GM19372 (cell line): Measurements from ENCODE around the gene CFAP251.

Experiments used
- ATAC-seq: cut with Tn5 transposase; IDR thresholded peaks from one replicate; pipeline ENCODE4 v1.9.1; 2021; ENCODE audit warnings: mild to moderate bottlenecking, low read depth, moderate library complexity; ENCODE audit not compliant: unreplicated experiment

The CFAP251 gene

DNA sequence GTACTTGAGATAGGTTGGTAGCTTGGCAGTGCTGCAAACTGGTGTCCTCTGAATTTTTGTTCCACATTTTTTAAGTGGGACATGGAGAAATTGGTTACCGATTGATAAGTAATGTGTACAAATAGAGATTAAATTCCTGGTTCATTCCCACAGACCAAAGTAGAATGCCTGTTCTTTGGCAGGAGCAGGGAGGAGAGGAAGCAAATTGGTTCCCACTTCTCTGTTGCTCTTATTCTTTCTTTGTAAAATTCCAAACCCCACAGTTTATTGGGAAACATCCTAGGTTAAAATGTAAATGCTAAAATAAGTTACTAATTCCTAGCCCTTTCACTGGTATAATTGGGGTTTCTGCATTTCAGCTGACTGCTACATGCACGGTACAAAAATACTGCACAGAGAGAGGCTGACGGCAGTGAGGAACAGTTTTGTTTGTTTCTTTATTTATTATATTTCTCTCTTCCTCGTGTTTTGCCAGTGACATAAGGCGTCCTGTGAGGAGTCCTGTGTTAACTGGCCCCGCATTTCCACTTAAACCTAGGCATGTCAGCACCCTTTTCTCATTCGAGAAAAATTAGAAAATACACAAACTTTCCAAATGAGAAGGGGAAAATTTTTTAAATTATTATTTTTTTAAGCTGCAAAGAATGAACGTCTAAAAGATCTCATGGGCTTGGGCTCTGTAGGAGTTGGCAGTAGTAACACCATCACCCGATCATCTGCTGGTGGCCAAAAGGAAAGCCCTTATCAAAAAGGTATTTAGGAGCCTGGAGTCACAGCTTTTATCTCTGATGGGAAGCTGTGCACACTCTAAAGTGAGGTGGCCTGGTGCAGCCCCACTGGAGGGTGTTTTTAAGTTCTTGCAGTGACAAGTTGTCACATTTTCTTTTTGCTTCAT, 77.9 kb downstream of the CFAP251 start:
- no peak for ATAC-seq

DNA sequence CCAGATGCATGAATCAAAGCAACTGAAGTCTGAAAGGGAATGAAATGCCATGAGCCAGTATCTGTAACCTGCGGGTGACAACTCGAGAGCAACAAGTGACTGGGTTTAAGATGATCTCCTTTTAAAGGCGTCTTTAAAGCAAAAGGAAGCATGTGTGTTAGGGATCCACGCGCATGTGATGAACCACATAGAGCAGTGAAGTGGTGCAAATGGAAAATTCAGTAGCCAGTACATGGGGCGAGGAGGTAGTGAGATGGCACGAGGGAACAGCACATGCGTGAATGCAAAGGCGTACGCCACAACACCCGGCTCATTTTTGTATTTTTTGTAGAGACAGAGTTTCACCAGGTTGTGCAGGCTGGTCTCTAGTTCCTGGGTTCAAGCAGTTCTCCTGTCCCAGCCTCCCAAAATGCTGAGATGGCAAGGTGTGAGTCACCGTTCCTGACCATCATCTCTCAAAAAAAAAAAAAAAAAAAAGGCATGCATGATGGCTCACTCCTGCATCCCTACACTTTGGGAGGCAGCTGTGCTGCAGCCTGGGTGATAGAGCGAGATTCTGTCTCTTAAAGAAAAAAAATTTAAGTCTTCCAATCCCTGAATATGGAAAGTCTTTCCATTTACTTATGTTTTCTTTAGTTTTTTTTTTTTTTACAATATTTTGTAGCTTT, 78.7 kb downstream of the CFAP251 start:
- no peak for ATAC-seq

DNA sequence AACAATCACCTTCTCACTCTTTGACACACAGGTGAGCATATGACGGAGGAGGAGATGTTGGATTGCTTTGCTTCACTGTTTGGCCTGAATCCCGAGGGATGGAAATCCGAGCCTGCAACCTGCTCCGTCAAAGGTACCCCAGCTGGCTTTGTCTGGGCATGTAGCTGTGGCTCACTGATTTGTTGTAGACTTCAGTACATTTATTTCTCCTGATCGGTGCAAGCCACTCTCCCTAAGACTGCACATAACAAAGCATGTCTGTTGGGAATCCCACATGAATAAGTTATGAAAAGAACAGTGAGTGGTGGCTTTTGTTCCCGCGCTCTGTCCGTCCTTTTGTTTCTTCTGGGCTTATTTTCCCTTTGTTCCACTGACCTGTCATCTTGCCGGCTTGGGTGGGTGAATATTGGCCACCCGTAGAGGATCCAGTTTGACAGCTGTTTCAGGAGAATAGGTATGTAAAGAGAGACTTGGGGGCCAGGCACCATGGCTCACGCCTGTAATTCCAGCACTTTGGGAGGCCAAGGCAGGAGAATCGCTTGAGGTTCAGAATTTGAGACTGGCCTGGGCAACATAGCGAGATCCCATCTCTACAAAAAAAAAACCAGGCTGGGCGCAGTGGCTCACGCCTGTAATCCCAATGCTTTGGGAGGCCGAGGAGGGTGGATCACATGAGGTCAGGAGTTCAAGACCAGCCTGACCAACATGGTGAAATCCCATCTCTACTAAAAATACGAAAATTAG, 83.2 kb downstream of the CFAP251 start:
- no peak for ATAC-seq

DNA sequence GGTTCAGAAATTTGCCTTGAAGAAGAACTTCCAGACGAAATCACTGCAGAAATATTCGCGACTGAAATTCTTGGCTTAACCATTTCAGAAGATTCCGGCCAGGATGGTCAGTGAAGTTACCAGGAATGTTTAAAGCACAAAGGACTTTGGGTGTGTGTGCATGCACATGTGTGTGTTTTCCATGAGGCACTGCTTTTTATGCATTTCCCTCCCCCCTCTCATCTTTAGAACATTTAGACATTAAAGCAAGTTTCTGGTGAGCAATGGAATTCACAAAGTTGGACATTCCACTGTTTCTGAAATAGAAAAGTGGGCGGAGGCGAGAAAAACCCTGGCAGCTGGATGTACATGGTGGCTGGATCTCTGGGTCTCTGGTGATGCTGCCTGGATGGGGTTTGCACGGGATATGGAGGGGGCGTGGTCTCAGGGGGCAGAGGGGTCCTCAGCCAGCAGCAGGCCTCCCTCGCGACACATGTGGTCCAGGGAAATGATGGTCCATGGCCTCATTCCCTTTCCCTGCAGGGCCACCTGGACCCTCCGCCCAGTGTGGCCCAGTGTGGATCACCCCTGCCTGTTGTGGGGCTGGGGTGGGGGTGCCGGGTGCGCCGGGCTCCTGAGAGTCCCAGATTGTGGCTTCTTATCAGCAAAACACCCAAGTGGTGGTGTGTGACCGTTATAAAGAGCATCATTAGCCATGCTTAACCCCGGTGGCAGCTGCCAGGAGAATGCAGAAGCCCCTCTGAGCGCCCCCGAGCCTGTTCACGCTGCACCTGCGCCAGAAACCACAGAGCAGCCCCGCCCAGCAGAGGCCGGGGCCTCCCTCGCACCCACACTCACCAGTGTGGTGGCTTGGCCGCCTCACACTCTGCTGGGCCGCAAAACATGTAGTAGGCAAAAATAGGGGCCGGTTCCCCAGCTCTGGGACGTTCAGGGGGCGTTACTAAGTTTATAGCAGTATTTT, 85.5 kb downstream of the CFAP251 start:
- ATAC-seq = no peak

DNA sequence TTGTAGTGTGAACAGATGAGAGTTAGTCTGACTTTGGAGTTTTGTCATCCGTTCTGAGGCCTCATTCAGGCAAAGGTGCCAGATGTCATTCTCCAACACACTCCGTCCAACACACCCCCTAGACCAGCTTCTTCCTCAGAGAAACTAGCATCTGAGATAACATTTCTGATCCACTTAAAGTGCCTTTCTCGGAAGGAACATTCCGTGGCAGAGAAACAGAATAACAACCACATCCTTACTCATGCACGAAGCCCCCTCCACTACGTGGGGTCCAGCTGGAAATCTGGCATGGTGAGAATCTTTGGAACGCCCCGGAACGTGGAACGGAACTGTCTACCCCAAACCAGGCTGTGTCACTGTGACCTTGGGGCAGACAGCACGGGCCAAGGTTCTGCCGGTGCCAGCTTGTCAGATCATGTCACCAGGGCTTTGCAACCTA, 86.3 kb downstream of the CFAP251 start:
- no peak for ATAC-seq

DNA sequence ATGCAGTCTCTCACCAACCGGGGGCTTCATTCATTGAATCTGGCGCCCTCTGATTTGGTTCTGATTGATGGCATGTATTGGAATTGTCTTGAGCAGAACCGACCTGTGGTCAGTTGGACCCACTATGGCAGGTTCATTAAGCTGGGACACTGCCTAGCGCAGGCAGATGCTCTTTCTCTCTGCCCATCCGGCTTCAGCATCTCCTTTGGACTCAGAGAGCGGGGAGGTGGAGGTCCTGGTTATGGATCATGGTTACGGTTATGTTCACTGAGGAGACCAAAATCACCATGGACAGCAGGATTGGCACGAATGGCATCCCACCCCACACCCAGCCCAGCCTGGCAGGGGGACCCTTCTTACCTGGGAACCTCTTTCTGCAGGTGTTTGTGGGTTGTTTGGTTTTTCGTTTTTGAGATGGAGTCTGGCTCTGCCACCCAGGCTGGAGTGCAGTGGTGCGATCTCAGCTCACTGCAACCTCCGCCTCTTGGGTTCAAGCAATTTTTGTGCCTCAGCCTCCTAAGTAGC, 86.9 kb downstream of the CFAP251 start:
- ATAC-seq = no peak

DNA sequence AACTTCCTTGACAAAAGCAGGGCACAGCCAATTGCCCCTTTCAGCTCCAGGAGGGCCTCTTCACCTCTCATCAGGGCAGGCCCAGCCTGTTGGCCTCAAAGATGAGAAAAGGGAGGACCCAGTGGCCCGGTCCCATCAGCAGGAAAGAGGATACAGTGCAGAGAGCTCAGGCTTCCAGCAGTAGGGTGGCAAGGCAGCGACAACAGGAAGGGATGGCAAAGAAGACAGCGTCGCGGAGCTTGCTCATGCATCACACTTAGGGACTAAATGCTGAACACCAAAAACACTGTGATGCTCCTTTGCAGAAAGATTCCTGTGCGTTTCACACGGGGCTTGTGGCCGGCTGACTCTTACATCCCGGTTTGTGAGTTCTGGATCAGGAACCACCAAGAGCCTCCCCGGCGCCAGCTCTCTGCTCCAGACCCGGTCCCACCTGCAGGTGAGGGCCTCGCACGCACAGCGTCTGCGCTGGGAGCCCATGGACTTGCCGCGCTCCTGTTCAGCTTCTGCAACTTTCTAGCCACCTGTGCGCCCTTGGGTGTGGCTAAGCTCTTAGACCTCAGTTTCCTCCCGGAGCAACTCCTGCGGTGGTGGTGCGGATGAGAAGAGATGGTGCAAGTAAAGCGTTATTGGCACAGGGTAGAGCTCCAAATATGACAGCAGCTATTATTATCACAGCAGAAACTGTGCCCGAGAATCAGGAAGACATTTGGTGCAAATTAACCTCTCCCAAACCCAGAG, 88.0 kb downstream of the CFAP251 start:
- no peak for ATAC-seq

DNA sequence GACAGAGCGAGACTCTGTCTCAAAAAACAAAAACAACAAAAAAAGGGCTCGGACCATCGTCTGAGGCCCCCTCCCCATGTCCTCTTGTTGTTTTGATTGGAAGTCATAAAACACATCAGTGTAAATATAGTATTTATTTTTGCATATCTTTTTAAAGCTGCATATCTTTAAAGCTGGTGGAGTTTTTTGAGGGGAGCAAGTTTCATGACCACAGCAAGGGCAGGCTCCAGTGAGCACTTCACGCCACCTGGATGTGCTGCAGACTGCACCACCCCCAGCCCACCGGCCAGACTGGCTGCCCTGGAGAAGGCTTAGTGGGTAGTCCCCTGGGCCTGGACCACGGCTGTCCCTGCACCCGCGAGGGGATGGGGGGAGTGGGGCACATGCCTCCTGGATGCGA, 91.3 kb downstream of the CFAP251 start:
- ATAC-seq = no peak

DNA sequence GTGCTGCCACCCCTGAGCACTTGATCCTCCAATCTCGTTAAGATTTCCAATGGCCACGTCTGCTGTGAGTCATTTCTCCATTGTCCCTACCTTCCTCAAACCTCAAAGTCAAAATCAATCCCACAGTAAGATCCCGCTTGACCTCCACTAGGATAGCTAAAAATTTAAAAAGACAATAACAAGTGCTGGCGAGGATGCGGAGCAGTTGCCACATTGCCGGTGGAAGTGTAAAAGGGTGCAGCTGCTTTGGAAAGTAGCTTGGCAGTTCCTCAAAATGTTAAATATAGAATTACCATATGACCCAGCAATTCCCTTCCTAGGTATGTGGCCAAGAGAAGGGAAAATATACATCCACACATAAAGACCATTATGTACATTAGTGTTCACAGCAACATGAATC, 93.8 kb downstream of the CFAP251 start:
- no peak for ATAC-seq

DNA sequence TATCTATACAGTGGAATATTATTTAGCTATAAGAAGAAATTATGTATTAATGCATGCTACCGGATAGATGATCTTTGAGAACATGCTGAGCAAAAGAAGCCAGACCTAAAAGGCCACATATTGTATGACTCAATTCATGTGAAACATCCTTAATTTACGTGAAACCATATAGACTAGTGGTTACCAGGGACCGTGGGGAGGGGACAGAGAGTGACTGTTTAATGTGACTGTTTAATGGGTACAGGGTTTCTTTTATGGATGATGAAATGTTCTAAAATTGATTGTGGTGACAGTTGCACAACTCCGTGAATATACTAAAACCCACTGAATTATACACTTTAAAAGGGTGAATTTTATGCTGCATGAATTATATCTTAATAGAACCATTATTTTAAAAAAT, 94.7 kb downstream of the CFAP251 start:
- ATAC-seq = no peak

DNA sequence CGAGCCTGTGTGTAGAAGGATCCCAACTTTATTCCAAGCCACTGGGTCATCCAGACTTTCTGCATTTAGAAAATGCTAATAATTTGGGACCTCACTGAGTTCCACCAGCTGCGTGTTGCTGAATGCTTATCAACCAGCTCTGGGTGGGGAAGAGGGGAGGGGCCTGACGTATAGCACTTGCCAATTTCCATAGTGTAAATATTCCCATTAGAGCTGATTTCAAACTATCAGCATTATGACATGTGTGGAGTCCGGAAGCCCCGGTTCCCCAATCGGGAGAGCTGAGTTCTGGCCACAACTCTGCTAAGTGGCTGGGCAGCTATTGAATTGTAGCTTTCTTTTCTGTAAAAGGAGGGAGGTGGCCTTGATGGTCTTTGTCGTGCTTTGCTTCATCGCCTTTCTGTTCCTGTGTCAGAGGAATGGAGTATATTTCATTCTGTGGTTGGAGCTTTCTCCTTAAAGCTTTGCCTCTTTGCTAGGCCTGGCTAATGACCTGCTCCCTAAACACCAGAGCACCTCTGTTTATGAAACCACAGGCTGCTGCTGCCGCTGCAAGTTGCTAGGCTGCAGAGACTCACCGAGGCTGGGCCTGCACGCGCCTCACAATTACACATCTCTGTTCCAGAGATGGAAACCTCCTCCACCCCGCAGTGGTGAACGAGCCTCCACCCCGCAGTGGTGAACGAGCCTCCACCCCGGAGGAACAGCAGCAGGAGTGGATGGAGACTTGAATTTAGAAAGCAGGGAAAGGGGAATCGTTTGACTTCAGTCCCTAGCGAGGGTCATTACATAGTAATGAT, 95.6 kb downstream of the CFAP251 start:
- no peak for ATAC-seq

DNA sequence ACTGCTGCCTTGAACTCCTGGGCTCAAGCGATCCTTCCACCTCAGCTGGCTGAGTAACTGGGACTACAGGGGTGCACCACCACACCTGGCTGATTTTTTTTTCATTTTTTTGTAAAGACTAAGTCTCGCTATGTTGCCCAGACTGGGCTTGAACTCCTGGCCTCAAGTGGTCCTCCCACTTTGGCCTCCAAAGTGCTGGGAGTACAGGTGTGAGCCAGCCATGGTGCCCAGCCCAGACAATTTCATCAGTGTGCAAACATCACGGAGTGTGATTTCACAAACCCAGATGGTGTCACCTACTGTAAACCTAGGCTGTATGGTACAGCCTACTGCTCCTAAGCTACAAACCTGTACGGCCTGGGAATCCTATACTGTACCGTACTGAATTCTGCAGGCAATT, 96.4 kb downstream of the CFAP251 start:
- no peak for ATAC-seq

DNA sequence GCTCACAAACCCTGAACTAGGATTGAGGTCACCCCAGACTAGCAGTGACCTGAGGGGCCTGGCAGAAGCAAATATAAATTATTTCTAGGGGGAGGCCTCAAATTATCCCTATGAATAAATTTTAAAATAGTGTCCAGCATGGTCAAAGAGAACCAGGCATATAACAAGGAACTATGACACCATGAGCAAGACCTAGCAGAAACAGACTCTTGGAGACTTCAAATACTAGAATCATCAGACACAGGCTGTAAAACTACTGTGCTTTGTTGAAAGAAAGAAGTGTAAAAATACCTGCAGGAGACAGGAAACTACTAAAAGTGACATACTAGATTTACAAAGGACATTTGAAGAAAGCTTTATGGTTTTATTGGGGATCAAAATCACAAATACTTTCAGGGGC, 100.1 kb downstream of the CFAP251 start:
- no peak for ATAC-seq

DNA sequence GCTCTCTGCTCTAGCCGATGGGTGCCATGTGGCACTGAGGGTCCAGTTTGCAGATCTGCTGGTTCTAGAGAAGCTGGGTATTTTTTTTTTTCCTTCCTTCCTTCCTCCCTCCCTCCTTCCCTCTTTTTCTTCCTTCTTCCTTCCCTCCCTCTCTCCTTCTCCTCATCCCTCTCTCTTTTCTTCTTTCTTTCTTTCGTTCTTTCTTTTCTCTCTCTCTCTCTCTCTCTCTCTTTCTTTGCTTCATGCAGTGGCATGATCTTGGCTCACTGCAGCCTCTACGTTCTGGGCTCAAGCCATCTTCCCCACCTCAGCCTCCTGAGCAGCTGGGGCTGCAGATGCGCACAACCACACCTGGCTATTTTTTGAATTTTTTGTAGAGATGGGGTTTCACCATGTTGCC, 100.5 kb downstream of the CFAP251 start:
- no peak for ATAC-seq

DNA sequence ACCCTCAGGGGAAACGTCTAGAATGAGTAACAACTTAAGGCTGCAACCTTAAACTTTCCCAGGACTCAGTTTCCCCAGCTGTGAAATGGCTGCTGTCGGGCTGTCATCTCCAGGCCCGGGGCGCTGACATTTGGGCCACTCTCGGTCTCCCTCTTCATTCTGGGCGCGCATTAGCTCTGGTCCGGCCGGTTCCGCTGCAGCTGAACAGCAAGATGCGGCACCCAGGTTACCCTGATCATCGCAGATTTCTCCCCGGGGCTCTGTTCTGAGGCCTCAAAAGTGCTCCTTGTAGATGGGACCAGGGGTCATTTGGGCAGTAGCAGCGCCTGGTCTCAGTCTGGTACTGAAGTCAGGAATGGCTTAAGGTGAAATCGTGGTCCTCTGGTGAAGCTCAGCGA, 102.4 kb downstream of the CFAP251 start:
- no peak for ATAC-seq

DNA sequence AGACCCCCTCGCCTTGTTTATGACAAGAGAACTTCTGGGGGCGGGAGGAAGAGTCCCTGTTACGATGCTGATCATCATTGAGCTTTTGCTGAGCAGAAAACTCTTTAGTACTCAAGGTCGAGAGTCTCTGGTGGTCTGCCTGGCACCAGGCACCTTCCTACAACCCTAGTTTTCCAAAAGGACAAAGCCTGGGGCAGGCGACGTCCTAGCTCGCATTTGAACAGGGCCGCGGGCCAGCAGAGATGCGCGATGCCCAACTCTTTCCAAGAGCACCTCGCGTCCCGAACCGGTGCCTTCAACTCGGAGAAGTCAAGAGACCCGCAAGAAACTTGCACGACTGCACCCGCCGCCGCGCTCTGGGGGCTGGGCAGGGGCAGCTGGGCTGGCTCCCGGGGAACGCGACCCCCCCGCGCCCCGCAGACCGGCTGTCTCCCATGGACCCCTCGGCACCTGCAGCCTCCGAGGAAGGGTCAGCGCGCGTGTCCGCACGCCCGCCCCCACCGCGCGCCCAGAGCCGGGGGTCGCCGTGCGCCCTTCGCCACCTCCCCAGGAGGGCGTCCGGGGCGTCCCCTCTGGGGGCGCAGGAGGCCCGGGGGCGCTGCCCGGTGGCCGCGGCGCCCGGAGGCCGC, 102.9 kb downstream of the CFAP251 start:
- ATAC-seq = no peak

DNA sequence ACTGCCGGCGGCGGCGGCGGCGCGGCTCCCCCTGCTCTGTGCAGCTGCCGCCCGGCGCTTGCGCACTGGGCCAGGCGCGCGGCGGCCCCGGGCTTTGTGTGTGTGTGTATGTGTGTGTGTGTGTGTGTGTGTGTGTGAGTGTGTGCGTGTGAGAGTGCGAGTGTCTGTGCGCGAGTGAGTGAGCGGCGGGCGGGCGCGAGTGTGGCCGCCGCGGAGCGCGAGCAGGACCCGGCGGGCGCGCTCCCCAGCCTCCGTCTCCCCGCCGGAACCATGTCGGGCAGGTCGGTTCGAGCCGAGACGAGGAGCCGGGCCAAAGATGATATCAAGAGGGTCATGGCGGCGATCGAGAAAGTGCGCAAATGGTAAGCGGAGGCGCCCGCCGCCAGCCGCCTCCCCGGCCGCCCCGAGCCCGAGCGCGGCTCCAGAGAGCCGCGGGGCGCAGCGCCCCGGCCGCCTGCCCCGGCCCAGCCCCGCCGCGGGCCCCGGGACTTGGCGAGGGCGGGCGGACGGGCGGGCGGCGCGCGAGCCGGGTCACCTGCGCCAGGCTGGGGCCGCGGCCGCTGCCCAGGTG, 103.5 kb downstream of the CFAP251 start, which contains the start of gene BCL7A:
Gene BCL7A, plus strand, starts transcription at position 63 of the 571 bp plus-strand sequence. Its CDS starts 208 bp downstream, at position 271.
- ATAC-seq = no peak
